Caki2 (cell line): ENCODE measurements around the gene UBE2K. TPM values are rescaled to one million over a fixed set of nuclear protein-coding genes. Genes with fewer than 3 reads are reported as not detected.
"Not testable (repeated sequence)": the region's sequence is repeated elsewhere in the genome, so short reads cannot be mapped to it uniquely, and the experiment has no call there.

Experiments
- DNase-seq: peaks from one replicate; pipeline ENCODE4 v3.0.0-alpha.2; 2015; ENCODE audit warnings: low read depth
- in situ Hi-C: cut with HindIII; loops from 2 replicates; pipeline ENCODE4 v1.10.0; 2016; ENCODE audit warnings: low sequenced_read_pairs, low pct_unique_long_range_greater_than_20kb, mixed read lengths
- total RNA-seq: library from RNA; depleted of rRNA; stranded (reverse); fragments of >200 nt; shearing (Covaris generic); gene quantifications from 2 replicates; pipeline ENCODE4 v1.2.3, GENCODE V29; 2014; ENCODE audit warnings: low replicate concordance; rRNA removed

UBE2K gene
- total RNA-seq: 9.4 and 12.4 TPM in 2 replicates

- in situ Hi-C loops: no loop called here
- DNase-seq: peak; percentile 86
These were observed at the start of gene UBE2K for GRCh38 chr4:39697740-39698423. Gene UBE2K (plus strand): TSS chr4:39698136. CDS start chr4:39698328, 192 bp downstream.

GRCh38 chr4:39648213-39648612 lies 49.7 kb upstream of the UBE2K start:
- in situ Hi-C loops: no loop called here
- DNase-seq: no peak

GRCh38 chr4:39648827-39649558 lies 48.9 kb upstream of the UBE2K start:
- in situ Hi-C loops: no loop called here
- no peak for DNase-seq

- in situ Hi-C loops: no loop called here
- DNase-seq: no peak
These were observed 48.2 kb upstream of the UBE2K start for GRCh38 chr4:39649639-39650265.

GRCh38 chr4:39651586-39651985 lies 46.4 kb upstream of the UBE2K start:
- DNase-seq, in situ Hi-C loops: not testable (repeated sequence)

GRCh38 chr4:39655211-39655610 lies 42.7 kb upstream of the UBE2K start:
- no peak for DNase-seq
- in situ Hi-C loops: no loop called here

GRCh38 chr4:39655876-39656275 lies 42.1 kb upstream of the UBE2K start:
- in situ Hi-C loops: no loop called here
- DNase-seq: no peak

- in situ Hi-C loops, DNase-seq: not testable (repeated sequence)
These were observed 41.3 kb upstream of the UBE2K start for GRCh38 chr4:39656638-39657037.

GRCh38 chr4:39657465-39657864 lies 40.5 kb upstream of the UBE2K start:
- in situ Hi-C loops: no loop called here
- DNase-seq: no peak

- no peak for DNase-seq
- in situ Hi-C loops: no loop called here
These were observed 39.2 kb upstream of the UBE2K start for GRCh38 chr4:39658756-39659155.

- in situ Hi-C loops: no loop called here
- DNase-seq: no peak
These were observed 37.9 kb upstream of the UBE2K start for GRCh38 chr4:39660045-39660444.

- DNase-seq: no peak
- in situ Hi-C loops: no loop called here
These were observed 37.2 kb upstream of the UBE2K start for GRCh38 chr4:39660757-39661156.

GRCh38 chr4:39662683-39663082 lies 35.3 kb upstream of the UBE2K start:
- in situ Hi-C loops: no loop called here

GRCh38 chr4:39664828-39665731 lies 32.9 kb upstream of the UBE2K start:
- in situ Hi-C loops: no loop called here
- DNase-seq: peak; percentile 9

More at GRCh38 chr4:39662683-39663082, 35.3 kb upstream of the UBE2K start:
- no peak for DNase-seq

- no peak for DNase-seq
- in situ Hi-C loops: no loop called here
These were observed 30.2 kb upstream of the UBE2K start for GRCh38 chr4:39667706-39668105.

- DNase-seq: no peak
- in situ Hi-C loops: no loop called here
These were observed 29.0 kb upstream of the UBE2K start for GRCh38 chr4:39668887-39669286.

GRCh38 chr4:39670296-39670695 lies 27.6 kb upstream of the UBE2K start:
- in situ Hi-C loops, DNase-seq: not testable (repeated sequence)

- DNase-seq, in situ Hi-C loops: not testable (repeated sequence)
These were observed 22.3 kb upstream of the UBE2K start for GRCh38 chr4:39675681-39676080.
